Prostate gland (tissue), 2 donors: ENCODE measurements around the gene AHCTF1.

Source experiments
- POLR2A ChIP-seq: fragments of 450-650 bp; IDR thresholded peaks from one replicate; pipeline ENCODE4 v1.6.1; 2016; ENCODE audit warnings: antibody characterized with exemption, mild to moderate bottlenecking
- TF ChIP-seq, protein P1 (sequence below), 4 experiments: fragments of 200-600 bp in 2 of 4; fragments of 450-650 bp in 2 of 4; sonication (generic) in 2 of 4; IDR thresholded peaks; 1 replicate in 3 of 4; 2 replicates in 1 of 4; pipeline ENCODE4 v1.5.1; 2016 to 2019; ENCODE audit warnings: antibody characterized with exemption in 4 of 4, mild to moderate bottlenecking in 2 of 4, moderate library complexity in 2 of 4

GRCh38 chr1:246876431-246876830 lies 55.3 kb downstream of the AHCTF1 start:
- TF ChIP-seq, protein P1, sequence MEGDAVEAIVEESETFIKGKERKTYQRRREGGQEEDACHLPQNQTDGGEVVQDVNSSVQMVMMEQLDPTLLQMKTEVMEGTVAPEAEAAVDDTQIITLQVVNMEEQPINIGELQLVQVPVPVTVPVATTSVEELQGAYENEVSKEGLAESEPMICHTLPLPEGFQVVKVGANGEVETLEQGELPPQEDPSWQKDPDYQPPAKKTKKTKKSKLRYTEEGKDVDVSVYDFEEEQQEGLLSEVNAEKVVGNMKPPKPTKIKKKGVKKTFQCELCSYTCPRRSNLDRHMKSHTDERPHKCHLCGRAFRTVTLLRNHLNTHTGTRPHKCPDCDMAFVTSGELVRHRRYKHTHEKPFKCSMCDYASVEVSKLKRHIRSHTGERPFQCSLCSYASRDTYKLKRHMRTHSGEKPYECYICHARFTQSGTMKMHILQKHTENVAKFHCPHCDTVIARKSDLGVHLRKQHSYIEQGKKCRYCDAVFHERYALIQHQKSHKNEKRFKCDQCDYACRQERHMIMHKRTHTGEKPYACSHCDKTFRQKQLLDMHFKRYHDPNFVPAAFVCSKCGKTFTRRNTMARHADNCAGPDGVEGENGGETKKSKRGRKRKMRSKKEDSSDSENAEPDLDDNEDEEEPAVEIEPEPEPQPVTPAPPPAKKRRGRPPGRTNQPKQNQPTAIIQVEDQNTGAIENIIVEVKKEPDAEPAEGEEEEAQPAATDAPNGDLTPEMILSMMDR (IDR thresholded peaks at IDR 0.05), result no peak
- TF ChIP-seq POLR2A, result no peak
